Measurements from ENCODE around the gene APBA2.

APBA2 gene

GRCh38 chr15:28984421-28985315 lies 98.9 kb downstream of the APBA2 start:
- DNase-seq (ENCODE audit: low read depth) = peak; percentile 58
- H3K4me3 ChIP-seq (replicated peaks; ENCODE audit: low read depth, low read length) = no peak overlapping the region
- TF ChIP-seq CTCF (IDR thresholded peaks at IDR 0.05; ENCODE audit: low read length, missing control alignments) = no peak

- no peak for DNase-seq (ENCODE audit: low read depth)
- H3K4me3 ChIP-seq (replicated peaks; ENCODE audit: low read depth, low read length) = no peak overlapping the region
- no peak for TF ChIP-seq CTCF (IDR thresholded peaks at IDR 0.05; ENCODE audit: low read length, missing control alignments)
These were observed 99.5 kb downstream of the APBA2 start for GRCh38 chr15:28985316-28985645.

GRCh38 chr15:28985691-28986090 lies 99.9 kb downstream of the APBA2 start:
- TF ChIP-seq CTCF (IDR thresholded peaks at IDR 0.05; ENCODE audit: low read length, missing control alignments) = no peak
- no peak for DNase-seq (ENCODE audit: low read depth)
- H3K4me3 ChIP-seq (replicated peaks; ENCODE audit: low read depth, low read length) = no peak overlapping the region

GRCh38 chr15:28986108-28986507 lies 100.3 kb downstream of the APBA2 start:
- no peak for TF ChIP-seq CTCF (IDR thresholded peaks at IDR 0.05; ENCODE audit: low read length, missing control alignments)
- H3K4me3 ChIP-seq (replicated peaks; ENCODE audit: low read depth, low read length) = no peak overlapping the region
- no peak for DNase-seq (ENCODE audit: low read depth)

GRCh38 chr15:28986726-28987125 lies 101.0 kb downstream of the APBA2 start:
- DNase-seq (ENCODE audit: low read depth) = no peak
- H3K4me3 ChIP-seq (replicated peaks; ENCODE audit: low read depth, low read length) = no peak overlapping the region
- TF ChIP-seq CTCF (IDR thresholded peaks at IDR 0.05; ENCODE audit: low read length, missing control alignments) = no peak

- TF ChIP-seq CTCF (IDR thresholded peaks at IDR 0.05; ENCODE audit: low read length, missing control alignments) = no peak
- no peak for DNase-seq (ENCODE audit: low read depth)
These were observed 101.6 kb downstream of the APBA2 start for GRCh38 chr15:28987337-28987736.

More at GRCh38 chr15:28987337-28987736, 101.6 kb downstream of the APBA2 start:
- no peak overlapping the region for H3K4me3 ChIP-seq (replicated peaks; ENCODE audit: low read depth, low read length)
